Stimulated activated CD4-positive, alpha-beta T cell treated with anti-CD3 and anti-CD28 coated beads, Interleukin-15, amount 100 ng/mL, for 48 hours (primary cell): ENCODE results near the gene NRXN3.
A peak's percentile ranks its signal among the peaks of the same experiment; 100 is the strongest.
"Not testable (repeated sequence)": the region's sequence is repeated elsewhere in the genome, so short reads cannot be mapped to it uniquely, and the experiment has no call there.

ENCODE experiments used
- DNase-seq, 2 donors: peaks; one replicate each; pipeline ENCODE4 v3.0.0-alpha.2; 2020; ENCODE audit warnings: low read depth in 2 of 2

Gene NRXN3

DNA sequence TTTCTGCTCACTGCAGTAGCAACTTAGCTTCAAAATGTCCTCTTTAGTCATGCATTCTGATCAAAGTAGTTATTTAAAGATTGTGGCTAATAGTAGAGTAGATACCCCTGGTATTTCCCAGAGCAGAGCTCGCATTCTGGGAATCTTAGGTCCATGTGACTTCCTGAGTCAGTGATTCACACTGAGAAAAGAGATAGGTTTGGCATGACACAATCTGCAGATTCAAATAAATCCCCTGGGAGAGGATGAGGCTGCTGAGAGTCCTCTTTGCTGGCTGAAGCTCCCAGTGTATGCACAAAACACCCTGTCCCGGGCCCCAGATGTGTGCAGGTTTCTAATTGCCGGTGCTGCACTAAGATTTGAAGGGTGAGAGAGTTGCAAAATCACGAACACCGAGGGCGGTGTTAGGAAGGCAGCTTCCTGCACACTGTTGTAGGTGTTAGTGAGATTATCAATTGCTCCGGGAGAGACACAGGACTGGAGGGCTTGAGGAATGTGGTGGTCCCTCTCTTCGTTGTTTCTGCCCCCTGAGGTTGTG, 233.2 kb downstream of the NRXN3 start:
- no peak for DNase-seq

DNA sequence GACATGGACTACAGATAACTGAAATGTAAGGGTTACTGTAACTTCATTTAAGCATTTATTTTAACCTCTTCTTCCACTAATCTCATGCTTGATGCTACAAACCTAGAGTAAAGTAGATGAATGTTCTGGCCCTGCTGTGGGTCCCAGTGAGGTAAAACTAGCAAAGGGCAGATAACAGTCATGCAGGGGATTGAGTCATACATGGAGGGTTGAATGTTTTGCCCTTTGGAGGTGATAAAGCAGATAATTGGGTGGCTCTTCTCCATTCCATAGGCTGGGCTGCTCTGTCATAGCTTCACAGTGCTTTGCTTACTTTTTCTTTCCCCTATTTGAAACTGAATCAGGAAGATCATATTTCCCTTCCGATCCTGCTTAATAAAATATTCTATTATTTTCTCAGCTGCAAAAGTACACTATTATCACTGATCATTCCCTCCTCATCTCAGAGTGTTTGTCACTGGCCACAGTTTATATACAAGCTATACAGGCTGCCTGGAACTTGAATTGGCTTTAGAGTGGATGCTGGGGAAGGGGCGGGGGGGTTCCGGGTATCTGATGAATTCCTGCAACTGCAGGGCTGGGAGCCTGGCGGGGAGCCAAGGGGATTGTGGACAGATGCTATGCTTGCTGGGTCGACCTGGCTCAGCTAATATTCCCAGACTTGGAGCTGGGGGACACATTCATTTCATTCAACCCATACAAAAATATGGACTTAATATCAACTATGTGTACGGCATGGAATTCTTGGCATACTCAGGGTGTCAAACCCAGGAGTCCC, 235.1 kb downstream of the NRXN3 start:
- DNase-seq = no peak

DNA sequence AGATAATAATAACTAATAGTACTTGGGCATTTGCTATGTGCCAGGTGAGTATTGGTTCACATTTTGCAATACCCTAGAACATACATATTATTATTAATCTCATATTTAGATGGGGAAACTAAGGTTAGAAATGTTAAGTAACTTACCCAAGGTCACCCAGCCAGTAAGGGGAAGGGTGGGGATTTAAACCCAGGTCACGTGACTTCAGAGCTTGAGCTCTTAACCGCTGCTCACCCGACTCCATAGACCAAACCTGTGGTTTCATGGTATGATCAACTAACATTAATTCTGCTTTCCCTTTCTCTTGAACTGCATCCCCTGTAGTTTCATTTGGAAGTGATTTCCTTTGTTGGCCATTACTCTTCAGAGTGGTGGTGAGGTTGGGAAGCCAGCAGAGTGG, 242.3 kb downstream of the NRXN3 start:
- no peak for DNase-seq

DNA sequence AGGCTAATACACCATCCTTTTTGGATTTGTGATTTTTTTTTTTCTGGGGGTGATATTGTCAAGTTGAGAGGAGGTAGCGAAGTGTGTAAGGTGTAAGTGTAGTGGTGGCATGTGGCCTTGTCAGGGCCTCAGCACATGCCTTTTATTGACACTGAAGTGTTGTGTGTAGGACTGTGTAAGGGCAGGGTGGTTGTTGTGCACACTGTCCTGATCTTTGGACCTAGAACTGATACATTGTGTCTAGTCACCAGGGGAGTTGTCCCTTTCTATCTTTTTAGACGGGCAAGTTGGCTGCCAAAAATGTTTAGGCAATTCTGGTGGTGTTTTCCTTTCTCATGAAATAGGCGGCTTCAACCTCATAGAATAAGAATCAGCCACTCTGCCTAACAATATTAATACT, 244.0 kb downstream of the NRXN3 start:
- no peak for DNase-seq

DNA sequence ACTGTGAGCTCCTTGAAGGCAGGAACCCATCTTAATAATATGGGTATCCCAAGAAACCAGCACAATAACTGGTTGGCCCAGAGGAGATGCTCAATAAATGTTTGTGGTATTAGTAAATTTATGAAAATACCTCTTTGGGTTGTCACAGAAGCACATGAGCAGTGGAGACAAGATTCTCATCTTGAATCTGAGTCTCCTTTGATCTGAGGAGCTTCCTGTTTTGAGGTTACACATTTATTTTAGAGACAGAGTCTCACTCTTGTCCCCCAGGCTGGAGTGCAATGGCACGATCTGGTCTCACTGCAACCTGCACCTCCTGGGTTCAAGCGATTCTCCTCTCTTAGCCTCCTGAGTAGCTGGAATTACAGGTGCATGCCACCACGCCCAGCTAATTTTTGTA, 247.4 kb downstream of the NRXN3 start:
- DNase-seq = no peak

DNA sequence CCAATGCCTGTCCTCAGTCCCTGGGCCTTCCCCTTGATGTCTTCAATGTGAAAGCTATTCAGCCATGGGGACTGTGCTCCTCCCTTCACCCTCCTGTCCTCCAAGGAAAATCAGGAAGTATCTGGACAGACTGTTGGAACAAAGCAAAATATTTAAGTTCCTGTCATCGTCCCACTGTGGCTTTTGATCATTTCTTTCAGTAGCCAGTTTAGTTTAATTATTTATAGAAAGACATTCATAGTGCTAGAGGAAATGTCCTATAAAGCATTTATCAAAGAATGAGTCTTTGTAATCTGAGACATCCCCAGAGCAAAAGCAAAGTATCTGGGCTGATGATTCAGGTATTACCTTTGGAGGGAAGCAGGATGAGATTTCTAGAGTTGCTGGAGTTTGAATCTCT, 254.1 kb downstream of the NRXN3 start:
- DNase-seq = no peak

DNA sequence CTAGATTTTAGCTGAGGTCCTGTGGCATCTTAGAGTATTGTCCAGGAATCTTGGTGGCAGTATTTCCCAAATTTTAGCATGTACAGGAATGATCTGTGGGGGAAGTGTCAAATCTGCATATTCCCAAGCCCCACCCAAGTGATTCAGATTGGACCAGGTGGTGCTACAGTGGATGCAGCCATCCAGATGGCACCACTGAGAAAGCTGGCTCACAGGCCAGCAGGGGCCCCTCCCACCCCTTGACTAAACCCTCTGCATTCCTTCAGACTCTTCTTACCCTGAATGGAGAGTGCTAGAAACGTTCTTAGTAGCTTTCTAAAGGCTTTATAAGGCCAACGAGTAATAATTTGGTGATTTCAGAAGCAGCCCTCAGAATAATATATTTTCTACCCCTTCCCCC, 255.2 kb downstream of the NRXN3 start:
- DNase-seq = no peak

DNA sequence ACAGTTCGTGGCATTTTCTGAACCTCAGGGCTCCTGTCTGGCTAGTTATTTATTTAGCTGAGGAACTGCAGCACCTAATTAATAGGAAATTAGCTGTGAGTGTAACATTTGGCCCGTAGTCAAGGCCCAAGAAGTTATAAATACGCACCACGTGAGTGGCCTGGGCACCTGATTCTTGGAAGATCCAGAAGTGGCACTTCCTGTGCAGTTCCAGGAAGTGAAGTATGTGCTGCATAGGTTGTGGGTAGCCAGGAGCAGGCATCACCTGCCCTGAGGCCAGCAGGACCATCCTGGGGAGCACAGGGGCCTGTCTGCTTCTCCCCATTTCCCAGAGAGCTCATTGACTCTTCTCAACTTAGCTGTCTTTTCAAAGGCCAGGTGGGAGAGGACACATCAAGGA, 255.6 kb downstream of the NRXN3 start:
- no peak for DNase-seq

DNA sequence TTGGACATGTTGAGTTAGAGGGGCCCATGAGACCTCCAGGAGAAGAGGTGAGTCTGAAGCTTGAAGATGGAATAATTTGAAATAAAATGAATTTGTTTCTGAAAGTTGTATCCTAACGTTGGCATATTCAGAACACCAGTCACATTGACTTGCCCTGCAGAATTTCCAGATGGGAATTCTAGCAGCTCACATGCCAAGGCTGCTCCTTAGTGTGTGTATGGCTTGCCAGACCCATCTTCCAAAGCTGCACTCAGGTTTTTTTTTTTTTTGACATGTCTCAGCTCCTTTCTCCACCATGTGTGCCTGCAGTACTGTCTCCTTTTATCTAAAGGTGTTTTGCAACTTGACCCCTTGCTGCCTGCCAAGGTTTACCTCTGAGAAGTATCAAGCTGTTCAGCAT, 261.9 kb downstream of the NRXN3 start:
- DNase-seq = no peak

DNA sequence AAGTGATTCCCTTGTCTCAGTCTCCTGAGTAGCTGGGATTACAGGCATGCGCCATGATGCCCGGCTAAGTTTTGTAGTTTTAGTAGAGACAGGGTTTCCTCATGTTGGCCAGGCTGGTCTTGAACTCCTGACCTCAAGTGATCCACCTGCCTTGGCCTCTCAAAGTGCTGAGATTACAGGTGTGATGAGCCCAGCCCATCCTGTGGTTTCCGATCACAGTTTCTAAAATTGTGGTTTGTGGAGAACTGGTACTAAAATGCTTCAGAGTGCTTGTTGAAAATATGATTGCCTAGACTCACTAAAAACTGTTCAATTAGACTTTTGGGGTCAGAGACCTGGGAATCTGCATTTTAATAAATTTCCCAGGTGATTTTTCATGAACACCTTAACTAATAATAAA, 267.3 kb downstream of the NRXN3 start:
- DNase-seq = not testable (repeated sequence)

DNA sequence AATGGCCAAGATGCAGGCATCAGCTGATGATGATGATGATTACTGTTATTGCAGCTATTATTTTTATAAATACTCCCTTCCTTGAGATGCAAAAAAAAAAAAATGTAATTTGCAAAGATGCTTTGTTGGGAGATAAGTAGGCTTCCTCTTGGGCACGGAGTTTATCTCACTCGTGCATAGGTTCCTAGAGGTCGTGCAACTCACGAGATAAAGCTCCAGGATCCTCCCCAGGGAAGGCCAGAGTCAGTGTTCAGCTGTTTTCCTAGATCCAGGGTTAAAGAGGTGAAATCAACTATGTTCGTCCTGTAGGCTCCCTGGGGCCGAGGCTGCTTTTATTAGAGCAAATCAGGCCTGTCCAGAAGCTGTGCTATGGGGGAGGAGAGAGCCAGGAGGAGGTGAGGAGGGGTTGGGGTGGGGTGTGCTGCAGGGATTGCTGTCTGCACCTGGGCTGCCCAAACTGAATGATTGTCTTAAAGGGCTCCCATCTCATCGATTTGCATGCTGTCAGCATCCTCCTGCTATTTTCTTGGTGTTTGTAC, 270.3 kb downstream of the NRXN3 start:
- DNase-seq = no peak

DNA sequence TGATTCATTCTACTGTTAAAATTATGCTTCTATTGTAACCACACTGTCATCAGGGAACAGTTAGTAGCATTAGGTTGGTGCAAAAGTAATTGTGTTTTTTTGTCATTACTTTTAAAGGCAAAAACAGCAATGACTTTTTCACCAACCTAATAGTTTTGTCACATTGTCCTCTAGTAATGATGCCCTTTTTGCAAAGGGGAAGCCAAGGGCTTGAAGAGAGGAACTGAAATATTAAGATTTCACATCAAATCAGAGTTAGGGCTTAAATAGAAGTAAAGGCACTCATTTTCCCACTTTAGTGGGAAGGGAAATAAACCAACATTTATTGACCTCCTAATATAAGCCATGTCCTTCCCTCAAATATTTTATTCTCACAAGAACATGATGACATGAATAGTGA, 273.7 kb downstream of the NRXN3 start:
- DNase-seq = no peak

DNA sequence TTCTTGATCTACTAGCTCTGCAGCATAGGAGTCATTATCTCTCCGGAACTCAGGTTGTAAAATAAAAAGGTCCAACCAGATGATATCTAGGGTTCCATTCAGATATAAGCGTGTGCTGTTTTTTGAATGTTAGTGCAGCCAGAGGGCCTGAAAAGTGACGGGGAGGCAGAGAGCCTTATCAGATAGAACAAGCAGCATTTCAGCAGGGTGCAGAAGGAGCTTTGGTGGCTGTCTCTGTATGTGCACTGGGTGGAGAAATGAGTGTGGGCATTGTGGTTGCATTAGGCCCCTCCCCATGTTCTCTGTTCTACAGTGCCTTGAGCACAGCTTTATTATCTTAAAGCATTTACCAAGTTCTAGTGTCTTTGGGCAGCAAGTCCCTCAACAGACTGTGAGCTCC, 275.1 kb downstream of the NRXN3 start:
- DNase-seq = no peak

DNA sequence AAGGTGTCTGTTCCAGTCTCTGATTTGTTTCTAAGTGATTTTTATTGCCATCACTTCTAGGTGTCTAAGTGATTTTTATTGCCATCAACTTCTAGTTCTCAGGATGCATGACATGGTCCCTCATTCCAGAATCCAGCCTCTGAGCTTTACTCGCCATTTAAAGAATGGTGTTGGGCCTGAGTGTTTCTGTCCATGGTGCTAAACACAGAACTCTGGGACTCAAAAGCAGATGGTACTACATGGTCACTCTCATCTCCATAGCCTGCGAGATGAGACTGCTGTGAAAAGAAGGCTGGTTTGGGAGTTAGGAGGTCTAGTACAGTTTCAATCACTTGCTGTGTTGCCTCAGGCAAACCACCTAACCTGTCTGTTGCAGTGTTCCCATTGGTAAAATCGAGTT, 276.6 kb downstream of the NRXN3 start:
- DNase-seq = no peak

DNA sequence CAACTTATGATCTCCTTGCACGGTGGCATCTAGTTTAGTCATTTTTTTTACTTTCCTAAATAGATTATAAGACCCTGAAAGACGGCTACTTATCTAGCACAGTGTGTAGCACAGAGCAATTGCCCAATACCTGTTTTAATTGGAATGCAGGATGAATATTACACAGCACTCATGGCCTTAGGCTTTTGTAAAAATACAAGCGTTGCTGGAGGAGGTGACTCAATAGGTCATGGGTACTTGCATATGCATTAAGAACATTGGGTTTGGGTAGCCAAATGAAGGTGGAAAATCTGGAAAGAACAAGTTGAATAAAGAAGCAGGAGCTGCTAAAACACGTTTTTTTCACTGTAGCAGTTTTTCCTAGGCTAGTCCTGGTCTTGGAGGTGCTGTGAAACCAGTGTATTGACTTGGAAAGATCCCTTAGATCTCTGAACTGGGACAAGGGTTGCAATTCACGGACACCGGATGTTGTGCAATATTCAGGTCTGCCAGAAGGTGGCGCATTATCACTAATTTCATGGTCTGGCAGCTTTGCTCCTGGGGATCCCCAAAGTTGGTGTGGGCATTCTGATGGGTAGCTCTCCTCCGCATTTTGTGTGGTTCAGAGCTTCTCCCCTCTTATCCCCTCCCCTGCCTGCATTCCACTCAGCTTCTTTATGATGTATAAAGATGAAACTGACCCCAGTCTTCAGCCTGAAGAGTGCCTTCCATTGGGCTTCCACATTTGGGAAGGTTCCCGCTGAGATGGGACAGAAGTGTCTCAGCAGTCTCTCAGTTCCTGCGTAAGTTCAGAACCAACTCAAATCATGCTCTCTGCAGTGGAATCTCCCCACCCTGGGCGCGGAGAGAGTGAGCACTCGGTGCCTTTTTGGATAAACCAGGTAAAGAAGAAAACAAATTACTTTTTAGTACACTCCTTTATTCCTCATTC, 278.3 kb downstream of the NRXN3 start:
- peak; percentile 12 to 19 for DNase-seq

DNA sequence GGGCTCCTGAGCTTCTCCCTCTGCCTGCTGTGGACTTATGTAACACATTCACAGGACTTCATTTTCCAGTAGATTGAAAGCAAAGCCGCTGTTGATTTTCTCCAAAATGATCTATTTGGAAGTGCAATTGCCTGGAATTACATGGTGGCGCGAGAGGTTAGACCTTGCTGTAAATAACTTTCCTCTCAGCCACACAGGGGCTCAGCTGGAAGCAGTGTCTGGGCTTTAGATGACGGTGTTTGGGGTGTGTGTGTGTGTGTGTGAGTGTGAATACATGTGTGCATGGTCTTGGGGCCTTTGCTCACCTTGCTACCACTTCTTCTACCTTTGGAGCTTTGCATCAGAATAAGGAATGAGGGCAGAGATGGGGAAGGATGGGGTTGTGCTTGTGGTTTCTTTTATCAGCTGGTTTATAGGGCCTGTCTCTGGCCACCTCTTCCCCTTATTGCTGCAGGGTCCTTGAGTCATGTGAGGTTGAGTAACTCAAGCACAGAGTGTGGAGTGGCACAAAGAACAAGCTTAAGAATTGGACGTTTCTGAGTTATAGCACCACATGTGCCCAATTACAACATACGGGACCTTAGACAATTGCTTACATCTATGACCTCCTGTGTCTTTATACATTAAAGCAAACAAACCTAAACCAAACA, 280.6 kb downstream of the NRXN3 start:
- DNase-seq = no peak

DNA sequence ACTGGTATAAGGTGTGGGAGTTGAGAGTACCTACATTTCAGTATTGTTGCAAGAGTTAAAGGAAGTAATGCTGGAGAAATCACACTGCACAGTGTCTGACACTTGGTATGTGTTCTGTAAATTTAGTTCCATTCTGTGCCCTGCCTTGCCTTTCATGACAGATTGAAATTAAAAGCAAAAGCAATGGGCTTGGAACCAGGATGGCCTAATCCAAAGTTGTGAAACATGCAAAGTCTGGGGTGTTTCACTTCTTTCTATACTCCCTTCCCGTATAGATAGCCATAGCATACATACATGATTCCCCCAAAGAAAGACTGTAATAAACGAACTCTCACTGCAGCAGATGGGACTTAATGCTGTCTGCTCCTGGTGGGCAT, 281.1 kb downstream of the NRXN3 start:
- DNase-seq = no peak

DNA sequence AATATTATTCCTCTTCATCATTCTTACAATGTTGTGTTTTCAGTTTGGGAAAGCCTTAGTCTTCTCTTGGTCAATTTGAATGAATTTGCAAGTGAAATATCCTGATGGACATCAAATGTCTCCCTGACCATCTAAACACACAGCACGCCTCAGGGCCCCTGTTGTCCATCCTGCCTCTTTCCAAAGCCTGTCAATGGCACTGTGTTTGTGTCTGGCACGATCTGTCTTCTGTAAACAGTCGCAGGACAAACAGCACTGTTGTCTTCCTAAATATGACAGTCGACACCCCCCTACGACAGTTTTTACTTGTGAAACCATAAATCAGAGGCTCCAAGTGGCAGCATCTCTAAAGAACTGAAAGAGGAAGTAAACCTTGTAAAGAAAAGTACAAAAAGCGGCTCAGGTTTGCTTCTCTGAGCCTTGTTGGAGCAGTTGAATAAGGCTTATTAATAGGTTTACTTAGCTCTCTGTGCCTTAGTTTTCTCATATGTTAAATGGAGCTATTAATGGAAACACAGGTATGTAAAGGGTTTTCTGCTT, 285.8 kb downstream of the NRXN3 start:
- DNase-seq = no peak

DNA sequence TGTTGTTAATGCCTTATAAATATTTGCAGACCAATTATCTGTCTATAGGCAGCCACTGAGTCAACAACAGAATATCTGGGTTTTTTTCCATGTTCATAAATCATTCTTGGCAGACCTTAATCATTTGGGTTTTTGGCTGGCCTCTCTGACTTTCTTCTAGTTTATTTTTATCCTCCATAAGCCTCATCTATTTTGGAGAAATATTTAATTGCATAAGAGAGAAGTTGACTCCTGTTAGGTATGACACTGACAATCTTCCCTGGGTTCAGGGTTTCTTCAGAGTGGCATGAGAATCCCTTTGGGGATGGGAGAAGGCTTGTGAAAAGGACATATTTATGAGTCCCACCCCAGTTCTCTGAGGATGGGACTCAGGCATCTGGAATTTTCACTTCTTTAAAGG, 299.8 kb downstream of the NRXN3 start:
- no peak for DNase-seq

DNA sequence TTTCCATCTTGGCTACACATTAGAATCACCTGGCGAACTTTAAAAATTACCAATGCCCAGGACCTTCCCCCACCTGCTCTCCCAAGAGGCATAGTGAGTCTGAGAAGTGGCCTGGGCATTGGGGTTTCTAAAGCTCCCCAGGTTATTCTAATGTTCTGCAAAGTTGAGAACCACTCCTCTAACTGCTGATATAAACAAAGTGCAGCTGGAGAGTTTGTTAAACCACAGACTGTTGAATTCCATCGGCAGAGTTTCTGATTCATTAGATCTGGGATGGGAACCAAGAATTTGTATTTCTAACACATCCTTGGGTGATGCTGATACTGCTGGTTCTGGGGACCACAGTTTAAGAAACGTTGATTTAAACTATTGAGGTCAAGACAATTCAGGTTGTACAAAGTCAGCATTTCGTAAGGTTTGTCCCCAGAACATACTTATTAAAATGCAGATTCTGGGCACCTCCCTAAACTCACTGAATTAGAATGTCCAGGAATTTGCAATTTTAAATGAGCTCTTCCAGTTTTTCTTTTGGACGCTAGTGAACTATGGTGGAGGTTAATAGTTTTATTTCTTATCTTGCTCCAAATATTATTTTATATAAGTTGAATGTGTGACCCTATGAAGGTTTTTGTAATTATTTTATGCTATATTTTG, 309.1 kb downstream of the NRXN3 start:
- no peak for DNase-seq

DNA sequence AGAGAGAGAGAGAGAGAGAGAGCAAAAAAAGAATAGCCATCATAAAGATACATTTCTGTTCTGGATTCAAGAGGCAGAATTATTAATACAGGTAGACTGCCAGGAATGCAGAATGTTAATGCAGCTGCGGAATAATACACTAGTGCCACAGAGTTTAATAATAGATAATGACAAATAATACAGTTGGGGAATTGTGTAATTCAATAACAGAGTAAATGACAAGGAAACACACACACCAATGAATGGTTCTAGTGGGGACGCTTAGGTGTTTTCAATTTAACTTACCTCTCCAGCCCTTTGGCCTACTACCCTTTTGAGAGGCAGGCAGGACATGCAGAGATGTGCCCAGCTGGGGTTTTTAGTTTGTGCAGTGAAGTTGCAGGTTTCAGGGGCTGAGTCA, 313.9 kb downstream of the NRXN3 start:
- no peak for DNase-seq
